HEK293 (cell line): ENCODE data around the gene CFAP70.
A peak's percentile ranks its signal among the peaks of the same experiment; 100 is the strongest.

ENCODE experiments used
- BCL11A ChIP-seq: fragments of 450-650 bp; formaldehyde crosslinking; IDR thresholded peaks from 2 replicates; pipeline ENCODE4 v1.5.1; 2016; ENCODE audit warnings: low read depth, missing biosample characterization, missing genetic modification characterization
- EGR2 ChIP-seq: fragments of 450-650 bp; formaldehyde crosslinking; IDR thresholded peaks from 2 replicates; pipeline ENCODE4 v1.5.1; 2016; ENCODE audit warnings: low read depth, missing biosample characterization, missing genetic modification characterization
- HOXA7 ChIP-seq: sonication (generic); formaldehyde crosslinking; IDR thresholded peaks from 2 replicates; pipeline ENCODE4 v1.8.1; 2022; ENCODE audit warnings: missing genetic modification reagents, borderline replicate concordance
- KLF7 ChIP-seq: fragments of 450-650 bp; formaldehyde crosslinking; IDR thresholded peaks from 2 replicates; pipeline ENCODE4 v1.5.1; 2016; ENCODE audit warnings: missing biosample characterization, missing genetic modification characterization, borderline replicate concordance
- MZF1 ChIP-seq: fragments of 450-650 bp; formaldehyde crosslinking; IDR thresholded peaks from 2 replicates; pipeline ENCODE4 v1.5.1; 2017; ENCODE audit warnings: missing biosample characterization, missing genetic modification characterization, borderline replicate concordance
- TRIM28 ChIP-seq: IDR thresholded peaks from 2 replicates; pipeline ENCODE4 v1.6.1; 2011; ENCODE audit warnings: low read length, control low read depth, borderline replicate concordance
- ZBTB17 ChIP-seq: fragments of 450-650 bp; formaldehyde crosslinking; IDR thresholded peaks from 2 replicates; pipeline ENCODE4 v1.5.1; 2016; ENCODE audit warnings: missing biosample characterization, missing genetic modification characterization
- ZBTB8A ChIP-seq: fragments of 450-650 bp; formaldehyde crosslinking; IDR thresholded peaks from 2 replicates; pipeline ENCODE4 v1.5.1; 2016; ENCODE audit warnings: missing biosample characterization, missing genetic modification characterization
- ZIC2 ChIP-seq: fragments of 450-650 bp; formaldehyde crosslinking; IDR thresholded peaks from 2 replicates; pipeline ENCODE4 v1.5.1; 2016; ENCODE audit warnings: missing biosample characterization, missing genetic modification characterization
- ZNF121 ChIP-seq: fragments of 450-650 bp; formaldehyde crosslinking; IDR thresholded peaks from 2 replicates; pipeline ENCODE4 v1.5.1; 2016; ENCODE audit warnings: missing biosample characterization, missing genetic modification characterization
- ZNF146 ChIP-seq: fragments of 450-650 bp; formaldehyde crosslinking; IDR thresholded peaks from 2 replicates; pipeline ENCODE4 v1.5.1; 2016; ENCODE audit warnings: missing biosample characterization, missing genetic modification characterization
- ZNF174 ChIP-seq: fragments of 450-650 bp; formaldehyde crosslinking; IDR thresholded peaks from 2 replicates; pipeline ENCODE4 v1.5.0; 2017; ENCODE audit warnings: missing biosample characterization, mild to moderate bottlenecking, missing genetic modification characterization
- ZNF274 ChIP-seq, 2 experiments: fragments of 200-500 bp in 1 of 2; fragments of 450-650 bp in 1 of 2; sonication (Bioruptor generic) in 1 of 2; formaldehyde crosslinking in 1 of 2; IDR thresholded peaks; 2 replicates each; pipeline versions ENCODE4 v1.5.1 to v1.6.1; 2014 to 2016; ENCODE audit warnings: borderline replicate concordance in 1 of 2, inconsistent platforms in 1 of 2, low read length in 1 of 2, missing biosample characterization in 1 of 2, missing genetic modification characterization in 1 of 2
- ZNF341 ChIP-seq: fragments of 450-650 bp; formaldehyde crosslinking; IDR thresholded peaks from 2 replicates; pipeline ENCODE4; 2016; ENCODE audit warnings: low read depth, missing biosample characterization, missing genetic modification characterization
- ZNF501 ChIP-seq: fragments of 450-650 bp; formaldehyde crosslinking; IDR thresholded peaks from 2 replicates; pipeline ENCODE4 v1.5.1; 2016; ENCODE audit warnings: missing biosample characterization, missing genetic modification characterization
- ZNF530 ChIP-seq: fragments of 450-650 bp; formaldehyde crosslinking; IDR thresholded peaks from 2 replicates; pipeline ENCODE4 v1.5.1; 2016; ENCODE audit warnings: low read depth, missing biosample characterization, missing genetic modification characterization
- ZNF544 ChIP-seq: fragments of 450-650 bp; formaldehyde crosslinking; IDR thresholded peaks from 2 replicates; pipeline ENCODE4 v1.5.0; 2017; ENCODE audit warnings: missing biosample characterization, missing genetic modification characterization
- ZNF555 ChIP-seq: fragments of 450-650 bp; formaldehyde crosslinking; conservative IDR thresholded peaks from 2 replicates; pipeline ENCODE4 v1.5.1; 2017; ENCODE audit warnings: missing biosample characterization, mild to moderate bottlenecking, missing genetic modification characterization, inconsistent platforms
- ZNF560 ChIP-seq: fragments of 450-650 bp; formaldehyde crosslinking; IDR thresholded peaks from 2 replicates; pipeline ENCODE4 v1.5.1; 2017; ENCODE audit warnings: missing biosample characterization, missing genetic modification characterization, borderline replicate concordance
- ZNF660 ChIP-seq: fragments of 450-650 bp; IDR thresholded peaks from 2 replicates; pipeline ENCODE4 v1.5.1; 2018; ENCODE audit warnings: missing biosample characterization, mild to moderate bottlenecking, missing genetic modification characterization
- ZNF670 ChIP-seq: fragments of 450-650 bp; formaldehyde crosslinking; IDR thresholded peaks from 2 replicates; pipeline ENCODE4 v1.5.1; 2016; ENCODE audit warnings: missing biosample characterization, missing genetic modification characterization, low read depth
- ZXDB ChIP-seq: fragments of 450-650 bp; formaldehyde crosslinking; IDR thresholded peaks from 2 replicates; pipeline ENCODE4 v1.5.1; 2016; ENCODE audit warnings: missing biosample characterization, missing genetic modification characterization
- TF ChIP-seq, protein P1 (sequence below): fragments of 450-650 bp; formaldehyde crosslinking; IDR thresholded peaks from 2 replicates; pipeline ENCODE4 v1.5.1; 2016; ENCODE audit warnings: missing biosample characterization, missing genetic modification characterization
- TF ChIP-seq, protein P2 (sequence below): fragments of 450-650 bp; formaldehyde crosslinking; IDR thresholded peaks from 2 replicates; pipeline ENCODE4 v1.5.1; 2016; ENCODE audit warnings: missing biosample characterization, missing genetic modification characterization
- TF ChIP-seq, protein P3 (sequence below): fragments of 450-650 bp; formaldehyde crosslinking; IDR thresholded peaks from 2 replicates; pipeline ENCODE4 v1.5.1; 2016; ENCODE audit warnings: missing biosample characterization, missing genetic modification characterization, low read depth
- TF ChIP-seq, protein P4 (sequence below): fragments of 450-650 bp; formaldehyde crosslinking; IDR thresholded peaks from 2 replicates; pipeline ENCODE4 v1.5.1; 2016; ENCODE audit warnings: missing biosample characterization, missing genetic modification characterization
- TF ChIP-seq, protein P5 (sequence below): fragments of 450-650 bp; formaldehyde crosslinking; IDR thresholded peaks from 2 replicates; pipeline ENCODE4 v1.5.1; 2016; ENCODE audit warnings: missing biosample characterization, missing genetic modification characterization

CFAP70 gene

DNA sequence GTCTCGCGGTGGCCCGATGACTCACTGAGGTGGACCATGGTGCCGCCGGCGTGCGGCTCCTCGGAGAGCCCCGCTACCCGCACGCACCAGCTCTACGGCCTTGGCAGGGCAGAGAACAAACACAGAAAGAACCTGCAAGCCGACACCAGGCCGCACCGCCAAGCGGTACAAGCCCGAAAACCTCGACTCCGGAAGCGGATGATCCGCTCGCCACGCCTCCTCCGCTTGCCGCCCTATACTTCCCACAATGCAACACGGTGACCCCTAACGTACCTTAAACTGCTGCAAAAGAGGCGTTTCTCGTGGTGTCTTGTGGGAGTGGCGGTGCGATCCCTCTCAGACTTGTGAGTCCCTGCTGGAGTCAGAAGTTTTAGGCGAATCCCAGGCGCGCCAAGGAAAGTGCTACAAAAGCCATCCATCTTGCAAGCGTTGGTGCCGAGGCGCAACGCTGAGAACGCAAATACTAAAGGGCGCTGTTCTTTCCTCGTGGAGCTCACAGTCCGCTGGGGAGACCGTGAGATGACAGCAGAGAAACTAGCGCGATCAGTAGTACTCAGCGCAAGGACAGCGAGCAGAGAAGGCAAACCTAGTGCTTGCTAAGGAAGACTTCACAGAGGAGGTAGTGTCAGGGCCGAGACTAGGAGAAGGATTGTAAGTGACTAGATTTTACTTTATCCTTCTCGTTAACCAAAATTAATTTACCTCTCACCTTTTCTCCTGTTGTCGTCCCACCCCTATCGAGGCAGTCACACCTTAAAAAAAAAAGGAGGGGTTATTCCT is 106.0 kb downstream of the CFAP70 start, which contains the start of gene MRPS16 (continued):
- TF ChIP-seq, protein P1, sequence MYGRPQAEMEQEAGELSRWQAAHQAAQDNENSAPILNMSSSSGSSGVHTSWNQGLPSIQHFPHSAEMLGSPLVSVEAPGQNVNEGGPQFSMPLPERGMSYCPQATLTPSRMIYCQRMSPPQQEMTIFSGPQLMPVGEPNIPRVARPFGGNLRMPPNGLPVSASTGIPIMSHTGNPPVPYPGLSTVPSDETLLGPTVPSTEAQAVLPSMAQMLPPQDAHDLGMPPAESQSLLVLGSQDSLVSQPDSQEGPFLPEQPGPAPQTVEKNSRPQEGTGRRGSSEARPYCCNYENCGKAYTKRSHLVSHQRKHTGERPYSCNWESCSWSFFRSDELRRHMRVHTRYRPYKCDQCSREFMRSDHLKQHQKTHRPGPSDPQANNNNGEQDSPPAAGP (tag by site-specific recombination), result peak; percentile 90
- TF ChIP-seq ZBTB17 (tag by site-specific recombination) (peak; percentile 94), ZNF544 (tag by site-specific recombination) (no peak), ZXDB (tag by site-specific recombination) (peak; percentile 91), ZNF670 (tag by site-specific recombination) (no peak), ZNF501 (tag by site-specific recombination) (peak; percentile 76; the same call in 1 of the 2 replicates), HOXA7 (CRISPR knock-in tag) (no peak), ZNF341 (tag by site-specific recombination) (peak; percentile 5; the same call in 1 of the 2 replicates), ZNF560 (tag by site-specific recombination) (no peak), ZNF555 (tag by site-specific recombination) (no peak), MZF1 (tag by site-specific recombination) (peak; percentile 77), ZBTB8A (tag by site-specific recombination) (no peak; the same call in 1 of the 2 replicates), ZNF660 (tag by site-specific recombination) (peak; percentile 67), ZNF121 (tag by site-specific recombination) (no peak), ZNF274 (IDR thresholded peaks at IDR 0.05; ENCODE audit: low read length) (no peak), ZNF274 (tag by site-specific recombination; IDR thresholded peaks at IDR 0.05; ENCODE audit: borderline replicate concordance) (no peak), ZIC2 (no peak), EGR2 (no peak), ZNF146 (no peak), BCL11A (tag by site-specific recombination) (no peak), KLF7 (tag by site-specific recombination) (peak; percentile 73; the same call in 1 of the 2 replicates), ZNF530 (tag by site-specific recombination) (no peak), ZNF174 (tag by site-specific recombination) (no peak), TRIM28 (peak; percentile 93)
- TF ChIP-seq, protein P2, sequence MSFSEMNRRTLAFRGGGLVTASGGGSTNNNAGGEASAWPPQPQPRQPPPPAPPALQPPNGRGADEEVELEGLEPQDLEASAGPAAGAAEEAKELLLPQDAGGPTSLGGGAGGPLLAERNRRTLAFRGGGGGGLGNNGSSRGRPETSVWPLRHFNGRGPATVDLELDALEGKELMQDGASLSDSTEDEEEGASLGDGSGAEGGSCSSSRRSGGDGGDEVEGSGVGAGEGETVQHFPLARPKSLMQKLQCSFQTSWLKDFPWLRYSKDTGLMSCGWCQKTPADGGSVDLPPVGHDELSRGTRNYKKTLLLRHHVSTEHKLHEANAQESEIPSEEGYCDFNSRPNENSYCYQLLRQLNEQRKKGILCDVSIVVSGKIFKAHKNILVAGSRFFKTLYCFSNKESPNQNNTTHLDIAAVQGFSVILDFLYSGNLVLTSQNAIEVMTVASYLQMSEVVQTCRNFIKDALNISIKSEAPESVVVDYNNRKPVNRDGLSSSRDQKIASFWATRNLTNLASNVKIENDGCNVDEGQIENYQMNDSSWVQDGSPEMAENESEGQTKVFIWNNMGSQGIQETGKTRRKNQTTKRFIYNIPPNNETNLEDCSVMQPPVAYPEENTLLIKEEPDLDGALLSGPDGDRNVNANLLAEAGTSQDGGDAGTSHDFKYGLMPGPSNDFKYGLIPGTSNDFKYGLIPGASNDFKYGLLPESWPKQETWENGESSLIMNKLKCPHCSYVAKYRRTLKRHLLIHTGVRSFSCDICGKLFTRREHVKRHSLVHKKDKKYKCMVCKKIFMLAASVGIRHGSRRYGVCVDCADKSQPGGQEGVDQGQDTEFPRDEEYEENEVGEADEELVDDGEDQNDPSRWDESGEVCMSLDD (tag by site-specific recombination), result no peak
- TF ChIP-seq, protein P3, sequence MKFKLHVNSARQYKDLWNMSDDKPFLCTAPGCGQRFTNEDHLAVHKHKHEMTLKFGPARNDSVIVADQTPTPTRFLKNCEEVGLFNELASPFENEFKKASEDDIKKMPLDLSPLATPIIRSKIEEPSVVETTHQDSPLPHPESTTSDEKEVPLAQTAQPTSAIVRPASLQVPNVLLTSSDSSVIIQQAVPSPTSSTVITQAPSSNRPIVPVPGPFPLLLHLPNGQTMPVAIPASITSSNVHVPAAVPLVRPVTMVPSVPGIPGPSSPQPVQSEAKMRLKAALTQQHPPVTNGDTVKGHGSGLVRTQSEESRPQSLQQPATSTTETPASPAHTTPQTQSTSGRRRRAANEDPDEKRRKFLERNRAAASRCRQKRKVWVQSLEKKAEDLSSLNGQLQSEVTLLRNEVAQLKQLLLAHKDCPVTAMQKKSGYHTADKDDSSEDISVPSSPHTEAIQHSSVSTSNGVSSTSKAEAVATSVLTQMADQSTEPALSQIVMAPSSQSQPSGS (tag by site-specific recombination), result no peak
- TF ChIP-seq, protein P4, sequence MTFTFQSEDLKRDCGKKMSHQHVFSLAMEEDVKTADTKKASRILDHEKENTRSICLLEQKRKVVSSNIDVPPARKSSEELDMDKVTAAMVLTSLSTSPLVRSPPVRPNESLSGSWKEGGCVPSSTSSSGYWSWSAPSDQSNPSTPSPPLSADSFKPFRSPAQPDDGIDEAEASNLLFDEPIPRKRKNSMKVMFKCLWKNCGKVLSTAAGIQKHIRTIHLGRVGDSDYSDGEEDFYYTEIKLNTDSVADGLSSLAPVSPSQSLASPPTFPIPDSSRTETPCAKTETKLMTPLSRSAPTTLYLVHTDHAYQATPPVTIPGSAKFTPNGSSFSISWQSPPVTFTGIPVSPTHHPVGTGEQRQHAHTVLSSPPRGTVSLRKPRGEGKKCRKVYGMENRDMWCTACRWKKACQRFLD (tag by site-specific recombination), result no peak
- TF ChIP-seq, protein P5, sequence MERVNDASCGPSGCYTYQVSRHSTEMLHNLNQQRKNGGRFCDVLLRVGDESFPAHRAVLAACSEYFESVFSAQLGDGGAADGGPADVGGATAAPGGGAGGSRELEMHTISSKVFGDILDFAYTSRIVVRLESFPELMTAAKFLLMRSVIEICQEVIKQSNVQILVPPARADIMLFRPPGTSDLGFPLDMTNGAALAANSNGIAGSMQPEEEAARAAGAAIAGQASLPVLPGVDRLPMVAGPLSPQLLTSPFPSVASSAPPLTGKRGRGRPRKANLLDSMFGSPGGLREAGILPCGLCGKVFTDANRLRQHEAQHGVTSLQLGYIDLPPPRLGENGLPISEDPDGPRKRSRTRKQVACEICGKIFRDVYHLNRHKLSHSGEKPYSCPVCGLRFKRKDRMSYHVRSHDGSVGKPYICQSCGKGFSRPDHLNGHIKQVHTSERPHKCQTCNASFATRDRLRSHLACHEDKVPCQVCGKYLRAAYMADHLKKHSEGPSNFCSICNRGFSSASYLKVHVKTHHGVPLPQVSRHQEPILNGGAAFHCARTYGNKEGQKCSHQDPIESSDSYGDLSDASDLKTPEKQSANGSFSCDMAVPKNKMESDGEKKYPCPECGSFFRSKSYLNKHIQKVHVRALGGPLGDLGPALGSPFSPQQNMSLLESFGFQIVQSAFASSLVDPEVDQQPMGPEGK, result no peak; the same call in 1 of the 2 replicates
